Colonic mucosa (tissue), 4 donors: ENCODE measurements around the gene ERCC6. TPM values are rescaled to one million over a fixed set of nuclear protein-coding genes. Genes with fewer than 3 reads are reported as not detected.

Source experiments
- DNase-seq: peaks from one replicate; pipeline ENCODE4 v3.0.0-alpha.2; 2020
- H3K27ac ChIP-seq: fragments of 200-600 bp; one replicate; pipeline ENCODE4 v1.8.0; 2021
- H3K27me3 ChIP-seq: fragments of 200-600 bp; one replicate; pipeline ENCODE4 v1.8.0; 2021
- H3K36me3 ChIP-seq: fragments of 200-600 bp; one replicate; pipeline ENCODE4 v1.8.0; 2021
- H3K4me1 ChIP-seq: fragments of 200-600 bp; one replicate; pipeline ENCODE4 v1.8.0; 2021; ENCODE audit warnings: mild to moderate bottlenecking
- H3K4me3 ChIP-seq: fragments of 200-600 bp; one replicate; pipeline ENCODE4 v1.8.0; 2021
- H3K9ac ChIP-seq, 2 donors: one replicate each; pipeline ENCODE4 v1.7.0; 2013; ENCODE audit warnings: control low read depth in 2 of 2, low read depth in 2 of 2, low read length in 2 of 2
- H3K9me3 ChIP-seq: fragments of 200-600 bp; one replicate; pipeline ENCODE4 v1.8.0; 2021
- CTCF ChIP-seq: fragments of 200-600 bp; IDR thresholded peaks from one replicate; pipeline ENCODE4 v1.8.0; 2022; ENCODE audit warnings: antibody characterized with exemption, mild to moderate bottlenecking
- intact Hi-C: fragments of 100-400 bp; cut with DNase I; formaldehyde crosslinking; loops from one replicate; pipeline ENCODE4 v1.14.1; 2022
- total RNA-seq, 2 donors: library from RNA; stranded (reverse); fragmentation: NEBNext Ultra II Directional in 1 of 2; extraction: Animal tissue kit (Norgen Biotek cat#: 25700) in 1 of 2; gene quantifications; one replicate each; pipeline ENCODE4 v1.2.1, GENCODE V29; 2021
- donor health status: healthy.
- donor health status: DM: no; HTN: no; CAD: no.
- donor health status: DM: no; HTN: no; CAD: no.

ERCC6 gene
- total RNA-seq, 2 donors from 2014 or later, result 16.4 to 18.0 TPM

- Histone ChIP-seq H3K27ac (no peak overlapping the region), H3K9me3 (no peaks in the 10 kb centered on the region), H3K4me1 (no peaks in the 10 kb centered on the region), H3K36me3 (no peaks in the 10 kb centered on the region), H3K4me3 (no peak overlapping the region), H3K9ac (no peak overlapping the region), H3K27me3 (no peaks in the 10 kb centered on the region)
- no peak for DNase-seq
- intact Hi-C loops, result no loop called here
- no peak for TF ChIP-seq CTCF
Measured at GRCh38 chr10:49549640-49550346, 10.9 kb upstream of the ERCC6 start.

GRCh38 chr10:49543604-49544003 is 4.7 kb upstream of the ERCC6 start:
- H3K4me3 ChIP-seq, result no peak overlapping the region
- no peak overlapping the region for H3K27ac ChIP-seq
- no peaks in the 10 kb centered on the region for H3K4me1 ChIP-seq
- no peak for DNase-seq
- intact Hi-C loops, result no loop called here
- no peaks in the 10 kb centered on the region for H3K27me3 ChIP-seq
- no peaks in the 10 kb centered on the region for H3K36me3 ChIP-seq
- H3K9me3 ChIP-seq, result no peaks in the 10 kb centered on the region
- H3K9ac ChIP-seq, result no peak overlapping the region
- TF ChIP-seq CTCF, result no peak

GRCh38 chr10:49542353-49542752 is 3.4 kb upstream of the ERCC6 start:
- no peak overlapping the region for H3K9ac ChIP-seq
- H3K4me1 ChIP-seq, result peaks cover 7% of the 10 kb centered on the region
- DNase-seq, result no peak
- H3K27ac ChIP-seq, result no peak overlapping the region
- intact Hi-C loops, result no loop called here
- TF ChIP-seq CTCF, result no peak
- H3K9me3 ChIP-seq, result no peaks in the 10 kb centered on the region
- no peak overlapping the region for H3K4me3 ChIP-seq
- no peaks in the 10 kb centered on the region for H3K27me3 ChIP-seq
- no peaks in the 10 kb centered on the region for H3K36me3 ChIP-seq

- Histone ChIP-seq H3K27me3 (no peaks in the 10 kb centered on the region), H3K9me3 (no peaks in the 10 kb centered on the region), H3K36me3 (no peaks in the 10 kb centered on the region), H3K27ac (no peak overlapping the region), H3K9ac (no peak overlapping the region), H3K4me3 (no peak overlapping the region), H3K4me1 (peaks cover 7% of the 10 kb centered on the region)
- TF ChIP-seq CTCF, result no peak
- DNase-seq, result no peak
- intact Hi-C loops, result no loop called here
Measured at GRCh38 chr10:49541762-49542161, 2.8 kb upstream of the ERCC6 start.

GRCh38 chr10:49540056-49540797 is 1.3 kb upstream of the ERCC6 start:
- no peak for TF ChIP-seq CTCF
- intact Hi-C loops, result no loop called here
- Histone ChIP-seq H3K27ac (no peak overlapping the region), H3K27me3 (no peaks in the 10 kb centered on the region), H3K4me3 (peak overlapping the region; percentile 69), H3K36me3 (no peaks in the 10 kb centered on the region), H3K4me1 (peaks cover 7% of the 10 kb centered on the region), H3K9me3 (no peaks in the 10 kb centered on the region), H3K9ac (no peak overlapping the region)
- no peak for DNase-seq
